GM12864 (cell line): Measurements from ENCODE around the gene SLA2.
"Not testable (repeated sequence)": the region's sequence is repeated elsewhere in the genome, so short reads cannot be mapped to it uniquely, and the experiment has no call there.

Experiments
- DNase-seq: peaks from one replicate; pipeline ENCODE4 v3.0.0-alpha.2; 2011; ENCODE audit warnings: low read depth
- H3K4me3 ChIP-seq: 2 replicates; pipeline ENCODE4 v1.5.1; 2011; ENCODE audit warnings: mild to moderate bottlenecking, low read depth, low read length, control low read depth
- CTCF ChIP-seq: IDR thresholded peaks from 2 replicates; pipeline ENCODE4 v1.5.1; 2011; ENCODE audit warnings: low read depth, mild to moderate bottlenecking, moderate library complexity, low read length, control low read depth, inconsistent platforms; ENCODE audit errors: missing control alignments

SLA2 gene

GRCh38 chr20:36611625-36612024, 34.4 kb downstream of the SLA2 start:
- no peak overlapping the region for H3K4me3 ChIP-seq
- TF ChIP-seq CTCF = no peak
- DNase-seq = no peak

- H3K4me3 ChIP-seq, DNase-seq: not testable (repeated sequence)
Measured at GRCh38 chr20:36608388-36608728, 37.6 kb downstream of the SLA2 start.

GRCh38 chr20:36607586-36608387, 38.2 kb downstream of the SLA2 start:
- TF ChIP-seq CTCF = no peak
- H3K4me3 ChIP-seq = peak overlapping the region; percentile 93; the same call in 1 of the 2 replicates
- no peak for DNase-seq

- H3K4me3 ChIP-seq = peak overlapping the region; percentile 93
- TF ChIP-seq CTCF = no peak
- DNase-seq = no peak
Measured at GRCh38 chr20:36606158-36607066, 39.6 kb downstream of the SLA2 start.

GRCh38 chr20:36605399-36606157, 40.4 kb downstream of the SLA2 start, which contains the start of gene RAB5IF:
Gene RAB5IF, plus strand, starts transcription at chr20:36605779. Its CDS starts 173 bp downstream, at chr20:36605952.
- peak; percentile 96 for TF ChIP-seq CTCF
- peak; percentile 96 for DNase-seq
- H3K4me3 ChIP-seq = peak within 1 kb of the TSS; percentile 93

- peak; percentile 79 for DNase-seq
- no peak for TF ChIP-seq CTCF
- peak overlapping the region; percentile 53 for H3K4me3 ChIP-seq
Measured at GRCh38 chr20:36604952-36605398, 41.0 kb downstream of the SLA2 start.

GRCh38 chr20:36601540-36601939, 44.5 kb downstream of the SLA2 start:
- no peak for DNase-seq
- no peak for TF ChIP-seq CTCF
- no peak overlapping the region for H3K4me3 ChIP-seq
